T47D (cell line): ENCODE results near the gene CYP26C1.

Experiments
- DNase-seq, 2 experiments: peaks; one replicate each; pipeline versions ENCODE4 v3.0.0 to v3.0.0-alpha.2; 2011 to 2012; ENCODE audit warnings: low read depth in 1 of 2, low spot score in 1 of 2
- JUND ChIP-seq: IDR thresholded peaks from 2 replicates; pipeline ENCODE4 v1.6.1; 2012; ENCODE audit warnings: low read depth
- in situ Hi-C: cut with HindIII; loops from 2 replicates; pipeline ENCODE4 v1.10.0; 2016; ENCODE audit warnings: low sequenced_read_pairs, low pct_unique_long_range_greater_than_20kb

Gene CYP26C1

GRCh38 chr10:93058139-93058538 is 2.5 kb upstream of the CYP26C1 start:
- in situ Hi-C loops = no loop called here
- no peak for DNase-seq
- TF ChIP-seq JUND = no peak

DNA sequence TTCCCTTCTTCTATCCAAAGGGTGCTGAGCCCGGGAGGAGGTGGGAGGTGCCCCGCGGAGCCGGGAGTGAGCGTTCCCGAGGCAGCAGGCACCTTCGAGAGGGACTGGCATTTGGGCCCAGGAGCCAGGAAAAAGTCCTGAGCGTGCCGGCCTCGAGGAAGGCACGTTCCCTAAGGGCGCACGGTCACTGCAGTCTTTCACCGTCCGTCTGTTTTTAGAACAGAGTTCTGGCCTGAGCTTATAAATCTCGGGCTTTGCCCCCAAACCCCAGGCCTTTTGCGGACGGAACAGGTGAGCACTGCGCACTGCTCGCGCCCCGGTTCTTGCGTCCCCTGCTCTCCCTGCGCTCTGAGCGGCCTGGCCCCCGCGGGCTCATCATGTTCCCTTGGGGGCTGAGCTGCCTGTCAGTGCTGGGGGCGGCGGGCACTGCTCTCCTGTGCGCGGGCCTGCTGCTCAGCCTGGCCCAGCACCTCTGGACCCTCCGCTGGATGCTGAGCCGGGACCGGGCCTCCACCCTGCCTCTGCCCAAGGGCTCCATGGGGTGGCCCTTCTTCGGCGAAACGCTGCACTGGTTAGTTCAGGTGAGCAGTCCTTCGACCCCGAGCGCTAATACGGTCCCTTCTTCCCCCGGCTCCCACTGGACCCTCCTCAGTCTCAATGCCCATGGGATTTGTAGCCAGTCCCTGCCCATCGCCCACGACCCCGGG is 442 bp downstream of the CYP26C1 start:
- DNase-seq = no peak
- TF ChIP-seq JUND = no peak
- in situ Hi-C loops = no loop called here

DNA sequence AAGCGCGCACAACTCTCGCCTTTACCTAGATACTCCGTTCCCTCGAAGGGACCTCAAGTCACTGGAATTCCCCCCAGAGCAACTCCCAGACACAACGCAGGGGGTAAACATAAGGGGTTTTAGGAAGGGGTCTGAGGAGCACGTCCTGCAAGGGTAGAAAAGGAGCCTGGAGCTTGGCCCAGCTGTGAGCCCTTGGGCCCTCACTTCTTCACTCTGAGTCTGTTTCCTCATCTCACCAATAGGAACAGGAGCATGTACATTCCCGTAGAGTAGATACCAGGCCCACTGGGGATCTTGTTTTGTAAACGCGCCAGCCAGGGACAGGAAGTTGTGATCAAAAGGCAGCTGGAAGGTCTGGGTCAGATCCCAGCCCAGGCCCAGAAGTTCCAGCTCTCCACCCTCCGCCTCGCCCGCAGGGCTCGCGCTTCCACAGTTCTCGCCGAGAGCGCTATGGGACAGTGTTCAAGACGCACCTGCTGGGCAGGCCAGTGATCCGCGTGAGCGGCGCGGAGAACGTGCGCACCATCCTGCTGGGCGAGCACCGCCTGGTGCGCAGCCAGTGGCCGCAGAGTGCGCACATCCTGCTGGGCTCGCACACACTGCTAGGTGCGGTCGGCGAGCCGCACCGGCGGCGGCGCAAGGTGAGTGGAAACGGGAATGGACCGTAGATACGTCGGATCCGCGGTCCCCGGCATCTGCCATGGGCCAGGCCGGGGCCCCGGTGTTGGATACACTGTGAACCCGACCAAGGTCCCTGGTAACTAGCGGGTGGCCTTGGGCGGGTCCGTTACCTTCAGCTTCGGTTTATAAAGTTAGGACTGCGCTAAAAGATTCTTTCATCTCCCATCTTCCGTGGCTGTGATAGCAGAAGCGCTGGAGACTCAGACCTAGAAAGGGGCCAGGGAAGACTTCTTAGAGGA is 1.3 kb downstream of the CYP26C1 start:
- no peak for DNase-seq
- in situ Hi-C loops = no loop called here
- TF ChIP-seq JUND = no peak

DNA sequence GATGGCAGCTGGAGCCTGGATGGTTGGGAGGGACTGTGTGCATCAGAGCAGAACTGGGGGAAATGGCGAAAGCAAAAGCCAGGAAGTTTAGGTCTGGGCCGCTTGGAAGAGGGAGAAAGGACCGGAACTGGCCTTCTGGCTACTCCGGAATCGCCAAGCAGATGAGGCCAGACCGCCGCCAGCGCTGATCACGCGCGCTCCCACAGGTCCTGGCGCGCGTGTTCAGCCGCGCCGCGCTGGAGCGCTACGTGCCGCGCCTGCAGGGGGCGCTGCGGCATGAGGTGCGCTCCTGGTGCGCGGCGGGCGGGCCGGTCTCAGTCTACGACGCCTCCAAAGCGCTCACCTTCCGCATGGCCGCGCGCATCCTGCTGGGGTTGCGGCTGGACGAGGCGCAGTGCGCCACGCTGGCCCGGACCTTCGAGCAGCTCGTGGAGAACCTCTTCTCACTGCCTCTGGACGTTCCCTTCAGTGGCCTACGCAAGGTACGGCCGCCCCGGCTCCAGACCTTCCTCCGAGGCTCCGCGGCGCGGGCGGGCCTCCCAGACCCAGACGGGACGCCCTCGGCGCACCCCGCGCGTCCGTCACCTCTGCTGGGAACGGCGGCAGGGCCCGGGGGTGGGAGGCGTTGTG is 2.0 kb downstream of the CYP26C1 start:
- TF ChIP-seq JUND = no peak
- in situ Hi-C loops = no loop called here
- DNase-seq = no peak

DNA sequence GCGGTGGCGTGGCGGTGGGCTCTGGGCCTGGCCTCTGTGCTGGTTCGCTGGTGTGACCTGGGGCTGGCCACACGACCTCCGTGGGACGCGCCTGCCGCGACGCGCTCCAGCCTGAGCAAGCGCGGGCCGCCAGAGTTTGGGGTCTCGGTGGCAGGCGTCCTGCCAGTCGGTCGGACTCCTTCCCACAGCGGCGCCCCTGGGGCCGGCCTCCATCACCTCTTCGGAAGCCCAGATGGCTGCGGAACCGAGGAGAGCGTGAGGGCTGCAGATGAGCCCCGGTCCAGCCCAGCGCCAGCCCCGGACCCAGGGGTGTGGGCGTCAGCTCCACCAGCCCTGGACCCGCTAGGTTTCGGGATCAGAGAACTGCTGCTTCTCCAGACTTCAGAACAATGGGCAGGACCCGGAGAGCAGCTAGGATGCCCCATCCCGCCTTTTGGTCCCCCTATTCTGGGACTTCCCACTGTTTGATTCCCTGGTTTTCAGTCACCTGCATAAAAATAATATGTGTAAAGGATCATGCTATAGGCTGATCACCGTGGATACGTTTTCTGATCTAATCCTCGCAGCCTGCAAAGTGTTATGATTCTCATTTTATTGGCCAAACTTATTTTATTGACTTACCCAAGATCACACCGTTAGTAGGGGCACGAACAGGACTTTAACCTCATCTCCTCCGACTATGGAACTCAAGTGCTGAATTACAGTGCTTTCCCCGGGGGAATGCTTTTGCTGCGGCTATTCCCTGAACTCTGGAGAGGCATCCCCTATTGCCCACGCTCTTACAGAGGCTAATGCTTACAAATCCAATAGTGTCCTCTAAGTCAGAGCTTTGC is 2.8 kb downstream of the CYP26C1 start:
- no peak for TF ChIP-seq JUND
- in situ Hi-C loops = no loop called here
- no peak for DNase-seq

DNA sequence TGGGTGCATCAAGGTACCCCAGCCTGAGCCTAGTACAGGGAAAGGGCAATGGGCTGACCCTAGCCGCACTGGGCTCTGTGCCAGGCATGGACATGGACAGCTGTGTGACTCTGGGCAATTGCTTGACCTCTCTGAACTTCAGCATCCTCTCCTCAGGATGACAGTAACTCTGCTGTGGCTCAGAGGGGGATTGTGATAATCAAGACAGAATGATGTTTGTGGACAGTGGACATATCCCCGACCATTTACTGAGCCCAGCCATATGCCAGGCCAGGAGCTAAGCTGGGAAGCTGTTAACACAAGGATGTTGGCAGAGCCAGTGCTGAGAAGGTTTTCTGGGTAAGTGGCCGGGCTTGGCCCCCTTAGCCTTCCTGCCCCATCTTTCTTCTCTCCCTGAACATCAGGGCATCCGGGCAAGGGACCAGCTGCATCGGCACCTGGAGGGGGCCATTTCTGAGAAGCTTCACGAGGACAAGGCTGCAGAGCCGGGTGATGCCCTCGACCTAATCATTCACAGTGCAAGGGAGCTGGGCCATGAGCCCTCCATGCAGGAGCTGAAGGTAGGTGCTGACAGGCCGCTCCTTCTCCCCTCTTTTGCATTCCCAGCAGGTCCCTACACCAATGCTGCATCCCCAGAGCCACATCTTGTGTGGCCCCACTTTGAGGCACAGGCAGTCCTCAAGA is 3.5 kb downstream of the CYP26C1 start:
- no peak for TF ChIP-seq JUND
- in situ Hi-C loops = no loop called here
- no peak for DNase-seq

DNA sequence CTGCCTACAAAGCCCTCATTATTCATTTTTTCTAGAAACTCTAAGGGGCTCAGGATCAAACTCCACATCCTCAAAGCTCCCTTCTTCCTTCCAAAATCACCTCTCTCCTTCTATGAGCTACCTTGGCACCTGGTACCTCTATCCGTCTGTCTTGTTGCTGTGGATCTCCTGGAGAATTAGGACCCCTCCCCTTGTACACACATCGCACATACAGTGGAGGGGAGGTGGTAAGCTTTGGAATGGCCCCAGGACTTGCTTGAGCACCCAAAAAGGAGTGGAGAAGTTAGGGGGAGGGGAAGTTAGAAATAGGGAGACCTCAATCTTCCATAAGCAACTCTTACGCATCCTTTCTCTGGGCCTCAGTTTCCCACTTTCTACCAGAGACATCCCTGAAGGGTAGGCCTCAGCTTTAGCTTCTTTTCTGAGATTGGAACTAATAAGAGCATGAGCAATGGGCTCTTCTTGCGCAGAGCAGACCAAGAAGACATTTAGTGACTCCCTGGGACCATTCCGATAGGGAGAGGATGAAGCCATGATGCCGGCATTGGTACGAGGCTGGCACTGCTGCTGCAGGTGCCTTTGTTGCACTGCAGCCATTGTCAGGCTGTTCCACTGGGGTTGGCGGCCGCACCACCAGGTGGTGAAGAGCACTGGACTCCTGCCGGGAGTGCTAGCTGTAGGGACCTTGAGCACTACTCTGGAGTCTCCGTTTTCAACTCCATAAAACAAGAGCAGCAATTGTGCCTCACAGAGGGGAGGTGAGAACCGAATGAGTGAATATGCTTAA is 4.5 kb downstream of the CYP26C1 start:
- in situ Hi-C loops = no loop called here
- no peak for TF ChIP-seq JUND
- no peak for DNase-seq

DNA sequence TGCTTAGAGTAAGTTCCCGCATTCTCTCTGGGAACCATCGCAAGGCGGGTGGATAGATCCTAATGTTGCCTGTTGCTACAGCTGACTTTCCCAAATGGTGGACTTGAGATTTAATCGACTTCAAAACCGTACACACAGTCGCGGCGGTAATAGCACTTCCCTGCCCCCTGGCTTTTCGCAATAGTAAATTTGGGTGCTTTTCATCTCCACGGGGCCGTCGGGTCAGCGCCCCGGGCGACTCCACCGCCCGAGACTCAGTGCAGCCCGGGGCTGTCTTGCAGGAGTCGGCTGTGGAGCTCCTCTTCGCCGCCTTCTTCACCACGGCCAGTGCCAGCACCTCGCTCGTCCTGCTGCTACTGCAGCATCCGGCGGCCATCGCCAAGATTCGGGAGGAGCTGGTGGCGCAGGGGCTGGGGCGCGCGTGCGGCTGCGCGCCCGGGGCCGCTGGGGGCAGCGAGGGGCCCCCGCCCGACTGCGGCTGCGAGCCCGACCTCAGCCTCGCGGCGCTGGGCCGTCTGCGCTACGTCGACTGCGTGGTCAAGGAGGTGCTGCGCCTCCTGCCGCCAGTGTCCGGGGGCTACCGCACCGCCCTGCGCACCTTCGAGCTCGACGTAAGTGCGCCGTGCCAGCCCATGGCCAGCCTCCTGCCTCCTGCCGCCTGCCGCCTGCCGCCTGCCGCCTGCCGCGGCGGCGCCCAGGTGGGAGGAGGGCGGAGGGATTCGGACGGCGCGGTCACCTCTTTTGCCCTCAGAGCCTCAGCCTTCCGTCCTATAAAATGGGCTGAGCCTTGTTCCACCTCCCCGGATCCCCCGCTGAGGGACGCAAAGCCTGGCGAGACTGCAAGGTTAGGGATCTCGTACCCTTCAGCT is 5.3 kb downstream of the CYP26C1 start:
- no peak for TF ChIP-seq JUND
- in situ Hi-C loops = no loop called here
- no peak for DNase-seq

- no peak for DNase-seq
- in situ Hi-C loops = no loop called here
- no peak for TF ChIP-seq JUND
Observed at GRCh38 chr10:93066544-93066913, 5.9 kb downstream of the CYP26C1 start.
